Right atrium auricular region (tissue), 2 donors: ENCODE results near the gene KDELR1. TPM values are rescaled to one million over a fixed set of nuclear protein-coding genes. Genes with fewer than 3 reads are reported as not detected.

Experiments
- DNase-seq: peaks from one replicate; pipeline ENCODE4 v3.0.0-alpha.2; 2019; ENCODE audit warnings: low spot score
- H3K27ac ChIP-seq, 2 donors: fragments of 200-600 bp; sonication (generic); 1 replicate in 1 of 2; 2 replicates in 1 of 2; pipeline ENCODE4 v1.5.1; 2016 to 2019
- H3K27me3 ChIP-seq, 2 donors: fragments of 200-600 bp; sonication (generic); one replicate each; pipeline versions ENCODE4 v1.5.1 to v1.6.0; 2017 to 2019
- H3K36me3 ChIP-seq: fragments of 200-600 bp; sonication (generic); one replicate; pipeline ENCODE4 v1.5.1; 2016
- H3K4me1 ChIP-seq, 2 donors: fragments of 200-600 bp; sonication (generic); one replicate each; pipeline versions ENCODE4 v1.5.1 to v1.6.0; 2017 to 2019
- H3K4me3 ChIP-seq, 2 donors: fragments of 200-600 bp; sonication (generic); 1 replicate in 1 of 2; 2 replicates in 1 of 2; pipeline ENCODE4 v1.5.1; 2017 to 2019; ENCODE audit warnings: mild to moderate bottlenecking in 1 of 2, moderate library complexity in 1 of 2
- H3K9me3 ChIP-seq, 2 donors: fragments of 200-600 bp; sonication (generic); one replicate each; pipeline ENCODE4 v1.5.1; 2019
- CTCF ChIP-seq, 2 donors: fragments of 200-600 bp; sonication (generic); IDR thresholded peaks; one replicate each; pipeline ENCODE4 v1.5.1; 2019; ENCODE audit warnings: antibody characterized with exemption in 2 of 2
- total RNA-seq, 2 donors: library from RNA; depleted of rRNA; stranded (reverse); fragments of >200 nt; gene quantifications; one replicate each; pipeline ENCODE4 v1.1.0, GENCODE V29; 2016

KDELR1 gene
- total RNA-seq, 2 donors from 2014 or later, result 74.1 to 82.0 TPM

DNA sequence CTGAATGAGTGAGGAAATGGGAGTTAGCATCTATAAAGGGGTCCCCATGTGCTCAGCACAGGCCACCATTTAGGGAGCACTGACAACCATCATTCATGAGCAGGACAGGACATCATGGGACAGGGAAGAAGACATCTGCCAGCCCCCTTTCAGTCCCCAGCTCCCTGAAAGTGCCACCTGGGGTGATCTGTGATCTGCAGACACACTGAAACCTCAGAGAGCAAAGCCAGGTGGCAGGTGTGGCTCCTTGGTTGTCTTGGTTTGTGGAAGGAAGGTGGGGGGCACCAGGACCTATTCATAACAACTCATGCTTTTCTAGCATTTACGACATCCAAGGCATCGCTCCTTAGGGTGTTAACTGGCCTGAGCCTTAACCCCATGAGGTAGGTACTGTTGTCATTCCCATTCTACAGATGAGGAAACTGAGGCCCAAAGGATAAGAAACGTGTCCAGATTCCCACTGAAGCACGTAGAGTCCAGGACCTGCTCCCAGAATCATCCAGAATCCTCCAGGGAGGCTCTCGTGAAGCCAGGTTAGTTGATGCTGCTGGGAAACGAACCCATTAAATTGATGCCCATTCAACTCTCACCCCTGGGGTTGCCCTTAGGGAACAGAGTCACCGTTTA is 5.8 kb downstream of the KDELR1 start:
- H3K9me3 ChIP-seq, result no peaks in the 10 kb centered on the region
- H3K27ac ChIP-seq, result no peak overlapping the region
- no peak overlapping the region for H3K4me3 ChIP-seq
- peaks cover 0 to 16% of the 10 kb centered on the region in 2 donors for H3K4me1 ChIP-seq
- no peaks in the 10 kb centered on the region for H3K27me3 ChIP-seq
- TF ChIP-seq CTCF (IDR thresholded peaks at IDR 0.05), result no peak
- DNase-seq, result no peak
- peaks cover 73% of the 10 kb centered on the region for H3K36me3 ChIP-seq

GRCh38 chr19:48382286-48382685 is 9.1 kb downstream of the KDELR1 start:
- TF ChIP-seq CTCF (IDR thresholded peaks at IDR 0.05), result no peak
- Histone ChIP-seq H3K4me3 (no peak overlapping the region), H3K27ac (no peak overlapping the region), H3K36me3 (peaks cover 51% of the 10 kb centered on the region), H3K4me1 (no peaks in the 10 kb centered on the region), H3K9me3 (no peaks in the 10 kb centered on the region), H3K27me3 (no peaks in the 10 kb centered on the region)
- DNase-seq, result no peak

- Histone ChIP-seq H3K27ac (no peak overlapping the region), H3K36me3 (peaks cover 43% of the 10 kb centered on the region), H3K4me3 (no peak overlapping the region), H3K9me3 (no peaks in the 10 kb centered on the region), H3K27me3 (no peaks in the 10 kb centered on the region), H3K4me1 (no peaks in the 10 kb centered on the region)
- TF ChIP-seq CTCF (IDR thresholded peaks at IDR 0.05), result no peak
- no peak for DNase-seq
These were observed 10.0 kb downstream of the KDELR1 start for GRCh38 chr19:48381178-48381950.

DNA sequence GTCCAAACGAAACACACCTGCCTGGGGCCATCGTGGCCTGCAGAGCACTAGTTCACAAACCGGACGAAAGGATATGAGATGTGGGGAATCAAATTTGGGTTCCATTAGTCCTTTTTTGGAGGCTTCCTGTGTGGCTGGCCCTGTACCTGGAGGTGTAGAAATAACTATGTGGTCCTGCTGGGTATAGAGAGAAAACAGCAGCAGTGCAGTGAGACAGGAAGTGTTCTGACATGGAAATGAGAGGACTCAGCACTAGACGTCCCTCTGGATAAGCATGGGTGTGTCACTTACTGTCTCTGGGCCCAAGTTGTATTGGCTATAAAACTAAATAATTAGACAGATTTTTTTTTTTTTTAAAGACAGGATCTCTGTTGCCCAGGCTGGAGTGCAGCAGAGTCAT is 12.3 kb downstream of the KDELR1 start:
- H3K4me3 ChIP-seq, result no peak overlapping the region
- no peak overlapping the region for H3K27ac ChIP-seq
- no peaks in the 10 kb centered on the region for H3K9me3 ChIP-seq
- no peak for TF ChIP-seq CTCF (IDR thresholded peaks at IDR 0.05)
- DNase-seq, result no peak
- H3K27me3 ChIP-seq, result no peaks in the 10 kb centered on the region
- H3K36me3 ChIP-seq, result peaks cover 23% of the 10 kb centered on the region
- H3K4me1 ChIP-seq, result no peaks in the 10 kb centered on the region

DNA sequence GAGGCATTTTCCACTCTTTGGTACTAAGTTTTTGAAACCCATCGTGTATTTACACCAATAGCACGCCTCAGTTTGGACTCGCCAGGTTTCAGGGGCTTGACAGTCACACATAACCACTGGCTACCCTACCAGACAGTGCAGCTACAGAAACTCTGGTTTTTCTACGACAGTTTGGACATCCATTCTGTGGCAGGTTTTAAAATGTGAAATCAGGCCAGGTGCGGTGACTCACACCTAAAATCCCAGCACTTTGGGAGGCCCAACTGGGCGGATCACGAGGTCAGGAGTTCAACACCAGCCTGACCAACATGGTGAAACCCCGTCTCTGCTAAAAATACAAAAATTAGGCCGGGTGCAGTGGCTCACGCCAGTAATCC is 13.2 kb downstream of the KDELR1 start:
- no peaks in the 10 kb centered on the region for H3K9me3 ChIP-seq
- no peak for TF ChIP-seq CTCF (IDR thresholded peaks at IDR 0.05)
- peaks cover 14% of the 10 kb centered on the region for H3K36me3 ChIP-seq
- H3K4me1 ChIP-seq, result no peaks in the 10 kb centered on the region
- no peak overlapping the region for H3K27ac ChIP-seq
- DNase-seq, result no peak
- H3K4me3 ChIP-seq, result no peak overlapping the region
- no peaks in the 10 kb centered on the region for H3K27me3 ChIP-seq
